Stimulated activated effector memory CD8-positive, alpha-beta T cell treated with anti-CD3 and anti-CD28 coated beads, Interleukin-12 subunit alpha, Interleukin-12 subunit beta, amount 100 ng/mL, for 72 hours (primary cell): ENCODE measurements around the gene ZMIZ1.
A peak's percentile ranks its signal among the peaks of the same experiment; 100 is the strongest.

Experiments used
- ATAC-seq: fragments of 150-1000 bp; cut with Tn5 transposase; 2 replicates; pipeline ENCODE4 v1.10.0; 2021
- DNase-seq, 2 donors: peaks; one replicate each; pipeline ENCODE4 v3.0.0; 2021 to 2022; ENCODE audit warnings: low spot score in 2 of 2
- H3K27ac Mint-ChIP-seq: one replicate; pipeline ENCODE4 v1.8.0; 2022; ENCODE audit warnings: mild to moderate bottlenecking, mixed read lengths
- H3K36me3 Mint-ChIP-seq: one replicate; pipeline ENCODE4 v1.8.0; 2022; ENCODE audit warnings: mild to moderate bottlenecking, mixed read lengths
- H3K4me1 Mint-ChIP-seq: one replicate; pipeline ENCODE4 v1.8.0; 2022; ENCODE audit warnings: mixed read lengths
- H3K4me3 Mint-ChIP-seq: one replicate; pipeline ENCODE4 v1.8.0; 2022; ENCODE audit warnings: mild to moderate bottlenecking, mixed read lengths
- H3K9me3 Mint-ChIP-seq: one replicate; pipeline ENCODE4 v1.8.0; 2022; ENCODE audit warnings: mixed read lengths

The ZMIZ1 gene

GRCh38 chr10:79153745-79154144 lies 85.0 kb downstream of the ZMIZ1 start:
- Mint-ChIP-seq H3K9me3 (no peaks in the 10 kb centered on the region), H3K27ac (no peak overlapping the region), H3K4me1 (peaks cover 31% of the 10 kb centered on the region), H3K4me3 (no peak overlapping the region), H3K36me3 (peaks cover 4% of the 10 kb centered on the region)
- ATAC-seq (no peak), DNase-seq (no peak)

- no peak for ATAC-seq
- DNase-seq = no peak
- Mint-ChIP-seq H3K36me3 (no peaks in the 10 kb centered on the region), H3K4me1 (peaks cover 14% of the 10 kb centered on the region), H3K4me3 (no peak overlapping the region), H3K9me3 (no peaks in the 10 kb centered on the region), H3K27ac (no peak overlapping the region)
Measured at GRCh38 chr10:79155301-79156081, 86.7 kb downstream of the ZMIZ1 start.

GRCh38 chr10:79156334-79157274 lies 87.8 kb downstream of the ZMIZ1 start:
- no peaks in the 10 kb centered on the region for H3K9me3 Mint-ChIP-seq
- H3K36me3 Mint-ChIP-seq = no peaks in the 10 kb centered on the region
- peak overlapping the region; percentile 48 for H3K27ac Mint-ChIP-seq
- DNase-seq (no peak), ATAC-seq (no peak)
- H3K4me3 Mint-ChIP-seq = no peak overlapping the region
- H3K4me1 Mint-ChIP-seq = peaks cover 20% of the 10 kb centered on the region

GRCh38 chr10:79158004-79158340 lies 89.2 kb downstream of the ZMIZ1 start:
- Mint-ChIP-seq H3K9me3 (no peaks in the 10 kb centered on the region), H3K4me1 (peaks cover 20% of the 10 kb centered on the region), H3K4me3 (no peak overlapping the region), H3K36me3 (no peaks in the 10 kb centered on the region), H3K27ac (no peak overlapping the region)
- ATAC-seq (no peak), DNase-seq (no peak)

GRCh38 chr10:79158402-79159097 lies 89.8 kb downstream of the ZMIZ1 start:
- H3K4me1 Mint-ChIP-seq = peaks cover 20% of the 10 kb centered on the region
- DNase-seq = no peak
- H3K9me3 Mint-ChIP-seq = no peaks in the 10 kb centered on the region
- H3K36me3 Mint-ChIP-seq = no peaks in the 10 kb centered on the region
- no peak for ATAC-seq
- H3K4me3 Mint-ChIP-seq = no peak overlapping the region
- H3K27ac Mint-ChIP-seq = no peak overlapping the region

GRCh38 chr10:79159141-79159651 lies 90.4 kb downstream of the ZMIZ1 start:
- no peaks in the 10 kb centered on the region for H3K9me3 Mint-ChIP-seq
- ATAC-seq = no peak
- H3K4me3 Mint-ChIP-seq = no peak overlapping the region
- no peak overlapping the region for H3K27ac Mint-ChIP-seq
- peaks cover 20% of the 10 kb centered on the region for H3K4me1 Mint-ChIP-seq
- no peaks in the 10 kb centered on the region for H3K36me3 Mint-ChIP-seq
- no peak for DNase-seq

GRCh38 chr10:79159785-79160184 lies 91.0 kb downstream of the ZMIZ1 start:
- no peaks in the 10 kb centered on the region for H3K36me3 Mint-ChIP-seq
- ATAC-seq (no peak), DNase-seq (no peak)
- H3K4me3 Mint-ChIP-seq = no peak overlapping the region
- no peak overlapping the region for H3K27ac Mint-ChIP-seq
- H3K4me1 Mint-ChIP-seq = peaks cover 20% of the 10 kb centered on the region
- no peaks in the 10 kb centered on the region for H3K9me3 Mint-ChIP-seq

- Mint-ChIP-seq H3K36me3 (no peaks in the 10 kb centered on the region), H3K4me1 (peaks cover 20% of the 10 kb centered on the region), H3K27ac (no peak overlapping the region), H3K4me3 (no peak overlapping the region), H3K9me3 (no peaks in the 10 kb centered on the region)
- DNase-seq (no peak), ATAC-seq (no peak)
Measured at GRCh38 chr10:79160191-79160590, 91.4 kb downstream of the ZMIZ1 start.

GRCh38 chr10:79161557-79161956 lies 92.8 kb downstream of the ZMIZ1 start:
- H3K9me3 Mint-ChIP-seq = no peaks in the 10 kb centered on the region
- peak overlapping the region; percentile 51 for H3K27ac Mint-ChIP-seq
- no peak overlapping the region for H3K4me3 Mint-ChIP-seq
- no peak for ATAC-seq
- H3K4me1 Mint-ChIP-seq = peaks cover 14% of the 10 kb centered on the region
- H3K36me3 Mint-ChIP-seq = peaks cover 9% of the 10 kb centered on the region
- DNase-seq = no peak

- no peak overlapping the region for H3K27ac Mint-ChIP-seq
- no peaks in the 10 kb centered on the region for H3K9me3 Mint-ChIP-seq
- peaks cover 10% of the 10 kb centered on the region for H3K4me1 Mint-ChIP-seq
- ATAC-seq (no peak), DNase-seq (no peak)
- peaks cover 9% of the 10 kb centered on the region for H3K36me3 Mint-ChIP-seq
- no peak overlapping the region for H3K4me3 Mint-ChIP-seq
Measured at GRCh38 chr10:79162022-79162421, 93.3 kb downstream of the ZMIZ1 start.

GRCh38 chr10:79162861-79163665 lies 94.3 kb downstream of the ZMIZ1 start:
- DNase-seq (no peak), ATAC-seq (no peak)
- H3K9me3 Mint-ChIP-seq = no peaks in the 10 kb centered on the region
- peaks cover 9% of the 10 kb centered on the region for H3K36me3 Mint-ChIP-seq
- H3K27ac Mint-ChIP-seq = no peak overlapping the region
- peaks cover 7% of the 10 kb centered on the region for H3K4me1 Mint-ChIP-seq
- no peak overlapping the region for H3K4me3 Mint-ChIP-seq

GRCh38 chr10:79163666-79163975 lies 94.9 kb downstream of the ZMIZ1 start:
- H3K27ac Mint-ChIP-seq = no peak overlapping the region
- peaks cover 7% of the 10 kb centered on the region for H3K4me1 Mint-ChIP-seq
- no peak overlapping the region for H3K4me3 Mint-ChIP-seq
- no peak for DNase-seq
- peaks cover 9% of the 10 kb centered on the region for H3K36me3 Mint-ChIP-seq
- H3K9me3 Mint-ChIP-seq = no peaks in the 10 kb centered on the region
- ATAC-seq = no peak

GRCh38 chr10:79164075-79164474 lies 95.3 kb downstream of the ZMIZ1 start:
- Mint-ChIP-seq H3K36me3 (peaks cover 9% of the 10 kb centered on the region), H3K27ac (peak overlapping the region; percentile 40), H3K4me1 (peaks cover 7% of the 10 kb centered on the region), H3K9me3 (no peaks in the 10 kb centered on the region), H3K4me3 (no peak overlapping the region)
- no peak for DNase-seq
- ATAC-seq = no peak

GRCh38 chr10:79165070-79165778 lies 96.5 kb downstream of the ZMIZ1 start:
- peaks cover 9% of the 10 kb centered on the region for H3K36me3 Mint-ChIP-seq

More at GRCh38 chr10:79165070-79165778, 96.5 kb downstream of the ZMIZ1 start:
- Mint-ChIP-seq H3K27ac (peak overlapping the region; percentile 82), H3K4me1 (peaks cover 7% of the 10 kb centered on the region), H3K4me3 (no peak overlapping the region), H3K9me3 (no peaks in the 10 kb centered on the region)
- ATAC-seq = no peak
- DNase-seq = no peak
